Stimulated activated CD8-positive, alpha-beta memory T cell treated with anti-CD3 and anti-CD28 coated beads, Interleukin-4, amount 100 ng/mL, for 1 hour (primary cell): ENCODE results near the gene BANF1.
"Not testable (repeated sequence)": the region's sequence is repeated elsewhere in the genome, so short reads cannot be mapped to it uniquely, and the experiment has no call there.

ENCODE experiments used
- DNase-seq, 2 donors: peaks; one replicate each; pipeline ENCODE4 v3.0.0-alpha.2; 2020; ENCODE audit warnings: low read depth in 2 of 2, low spot score in 1 of 2

Gene BANF1

GRCh38 chr11:66011239-66011784, 9.0 kb downstream of the BANF1 start:
- DNase-seq = no peak

- no peak for DNase-seq
Measured at GRCh38 chr11:66011785-66012303, 9.5 kb downstream of the BANF1 start, which contains the start of gene CST6. TSS of gene CST6 (plus strand) at chr11:66012008. CDS start at chr11:66012045, 37 bp downstream.

DNA sequence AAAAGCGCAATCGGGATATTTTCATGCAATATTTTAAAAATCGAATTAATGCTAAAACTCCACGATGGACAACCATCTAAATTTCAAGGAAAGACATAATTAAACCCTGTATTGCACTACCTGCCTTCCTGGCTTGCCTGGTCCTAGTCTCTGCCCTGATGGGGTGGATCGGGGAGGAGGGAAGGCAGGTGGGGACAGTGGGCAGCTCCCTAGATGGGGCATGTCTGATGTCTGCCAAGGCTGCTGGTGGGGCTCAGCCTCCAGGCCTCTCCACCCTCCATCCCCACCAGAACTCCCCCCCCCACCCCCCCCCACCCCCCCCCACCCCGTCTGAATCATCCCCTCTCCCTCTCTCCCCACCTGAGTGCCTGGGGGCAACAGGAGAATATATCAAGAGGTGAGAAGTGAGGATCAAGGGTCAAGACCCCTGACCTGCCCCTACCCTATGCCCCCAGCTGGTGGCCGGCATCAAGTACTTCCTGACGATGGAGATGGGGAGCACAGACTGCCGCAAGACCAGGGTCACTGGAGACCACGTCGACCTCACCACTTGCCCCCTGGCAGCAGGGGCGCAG, 10.2 kb downstream of the BANF1 start:
- DNase-seq = no peak

GRCh38 chr11:66012946-66013761, 10.9 kb downstream of the BANF1 start:
- DNase-seq = no peak

DNA sequence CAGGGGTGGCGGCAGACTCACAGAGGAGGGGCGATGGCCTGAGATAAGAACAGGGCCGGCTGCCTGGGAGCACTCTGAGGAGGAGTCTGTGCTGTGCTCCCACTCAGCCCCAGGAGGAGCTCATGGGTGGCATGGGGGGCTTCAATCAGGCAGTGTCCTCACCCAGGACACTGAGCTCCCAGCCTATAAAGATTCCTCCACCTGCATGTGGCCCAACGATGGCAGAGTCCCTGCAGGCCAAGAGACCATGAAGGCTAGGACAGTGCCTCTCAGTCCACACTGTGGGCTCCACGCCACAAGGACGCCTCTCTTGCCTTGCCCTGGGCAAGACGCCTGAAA, 11.4 kb downstream of the BANF1 start:
- no peak for DNase-seq

DNA sequence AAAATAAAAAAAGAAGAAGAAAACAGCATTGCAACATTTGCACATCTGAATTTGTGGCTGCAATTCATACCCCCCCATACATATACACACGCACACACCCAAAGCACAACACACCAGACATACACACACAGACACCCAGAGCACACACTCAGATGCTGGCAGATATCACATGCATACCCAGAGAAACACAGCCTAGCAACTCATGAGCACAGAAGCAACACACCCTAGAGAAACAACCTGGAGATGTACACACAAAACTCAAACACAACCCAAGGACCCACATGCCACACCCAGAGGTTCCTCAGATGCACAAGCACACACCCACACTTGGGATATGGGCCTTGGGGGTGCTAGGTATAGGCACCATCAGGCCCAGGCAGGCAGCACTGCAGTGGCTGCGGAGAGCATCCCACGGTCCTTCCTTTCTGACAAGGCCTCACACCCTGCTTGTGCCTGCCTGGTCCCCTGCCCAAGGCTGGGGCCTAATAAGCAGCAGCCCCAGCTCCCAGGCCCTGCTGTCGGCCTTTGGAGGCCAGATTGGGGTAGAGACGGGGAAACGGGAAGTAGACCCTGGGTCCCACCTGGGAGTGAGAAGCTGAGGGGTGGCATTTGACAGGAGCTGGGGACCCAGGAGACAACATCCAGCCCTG, 12.6 kb downstream of the BANF1 start:
- DNase-seq = no peak

DNA sequence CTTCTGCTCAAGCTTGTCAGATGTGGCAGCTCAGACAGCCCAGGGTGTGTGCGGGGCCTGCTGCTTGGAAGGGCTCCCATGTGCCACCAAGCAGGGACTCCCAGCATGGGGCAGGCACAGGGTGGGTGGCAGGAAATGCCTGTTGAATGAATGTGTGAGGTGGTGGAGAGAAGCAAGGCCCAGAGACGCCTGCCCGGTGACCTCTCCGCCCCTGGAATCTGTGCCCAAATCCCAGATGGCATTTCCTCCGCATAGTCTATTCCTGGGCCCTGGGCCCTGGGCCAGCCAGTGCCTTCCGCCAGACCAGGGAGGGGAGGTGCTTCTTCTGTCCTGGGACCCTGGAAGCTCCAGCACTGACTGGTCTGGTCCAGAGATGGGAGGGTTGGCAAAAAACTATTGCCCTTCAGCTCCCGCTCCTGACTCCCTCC, 13.2 kb downstream of the BANF1 start:
- DNase-seq = no peak

- no peak for DNase-seq
Measured at GRCh38 chr11:66015936-66016792, 13.9 kb downstream of the BANF1 start.

GRCh38 chr11:66016793-66017177, 14.5 kb downstream of the BANF1 start:
- no peak for DNase-seq

DNA sequence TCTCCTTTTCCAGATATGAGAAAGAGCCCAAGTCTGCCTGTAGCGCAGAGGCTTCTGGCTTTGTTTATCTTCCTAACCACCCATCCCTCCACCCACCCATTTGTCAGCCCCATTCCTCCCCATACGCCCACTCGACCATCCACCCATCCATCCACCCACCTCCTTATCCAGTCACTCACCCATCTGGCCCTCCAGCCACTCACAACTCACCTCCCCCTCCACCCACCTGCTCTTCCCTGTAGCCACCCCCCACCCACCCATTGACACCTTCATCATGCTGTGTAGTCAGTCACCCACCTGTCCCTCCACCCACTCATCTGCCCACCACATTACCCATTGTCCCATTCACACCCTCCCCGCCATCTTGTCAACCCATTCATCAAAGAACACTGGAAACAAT, 15.0 kb downstream of the BANF1 start:
- no peak for DNase-seq

DNA sequence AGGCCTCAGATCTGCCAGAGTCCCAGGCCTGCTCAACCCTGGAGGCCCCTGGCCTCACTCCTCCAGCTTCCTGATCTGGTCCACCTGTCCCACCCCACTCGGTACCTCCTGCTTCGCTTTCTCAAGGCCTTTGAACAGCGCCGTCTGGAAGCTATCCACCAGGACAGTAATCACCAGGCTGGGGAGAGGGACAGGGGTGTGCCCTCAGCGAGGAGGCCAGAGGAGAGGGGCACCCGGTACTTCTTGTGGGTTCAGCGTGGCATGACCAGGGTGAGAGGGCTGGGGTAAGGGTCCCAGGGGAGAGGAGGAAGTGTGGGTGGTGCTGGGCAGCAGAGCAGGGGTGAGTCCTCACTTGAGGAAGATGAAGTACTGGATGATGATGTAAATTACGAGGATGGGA, 17.9 kb downstream of the BANF1 start:
- no peak for DNase-seq

DNA sequence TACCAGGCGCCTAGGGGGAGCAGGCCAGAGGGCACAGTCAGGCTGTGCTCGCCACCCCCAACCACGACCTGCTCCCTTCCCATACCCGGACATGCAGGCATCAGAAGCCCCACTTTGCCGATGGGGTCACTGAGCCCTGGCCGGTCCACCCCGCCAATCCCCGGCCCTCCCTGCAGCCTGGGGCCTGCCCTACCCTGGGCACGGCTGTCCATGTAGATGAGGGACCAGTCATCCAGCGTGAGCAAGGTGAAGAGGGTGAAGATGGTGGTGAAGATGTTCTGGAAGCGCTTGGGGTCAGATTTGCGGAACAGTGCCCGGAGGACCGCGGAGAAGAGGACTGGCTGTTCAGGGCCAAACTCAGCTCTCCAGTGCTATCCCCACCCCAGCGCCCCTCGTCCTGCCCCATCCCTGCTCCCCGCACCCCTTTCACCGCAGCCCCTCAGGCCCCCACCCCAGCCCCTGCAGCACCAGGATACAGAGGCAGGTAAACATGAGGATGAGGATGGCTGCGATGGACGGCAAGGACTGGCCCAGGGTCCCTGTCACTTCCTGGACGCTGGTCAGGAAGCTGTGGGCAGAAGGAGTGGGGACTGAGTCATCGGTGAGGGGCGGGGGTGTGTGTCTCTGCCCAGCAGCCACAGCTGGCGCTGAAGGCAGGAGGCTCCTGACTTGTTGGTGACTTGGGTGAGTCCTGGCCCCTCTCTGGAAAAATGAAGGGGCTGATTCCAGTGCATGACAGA, 18.5 kb downstream of the BANF1 start:
- DNase-seq = no peak

DNA sequence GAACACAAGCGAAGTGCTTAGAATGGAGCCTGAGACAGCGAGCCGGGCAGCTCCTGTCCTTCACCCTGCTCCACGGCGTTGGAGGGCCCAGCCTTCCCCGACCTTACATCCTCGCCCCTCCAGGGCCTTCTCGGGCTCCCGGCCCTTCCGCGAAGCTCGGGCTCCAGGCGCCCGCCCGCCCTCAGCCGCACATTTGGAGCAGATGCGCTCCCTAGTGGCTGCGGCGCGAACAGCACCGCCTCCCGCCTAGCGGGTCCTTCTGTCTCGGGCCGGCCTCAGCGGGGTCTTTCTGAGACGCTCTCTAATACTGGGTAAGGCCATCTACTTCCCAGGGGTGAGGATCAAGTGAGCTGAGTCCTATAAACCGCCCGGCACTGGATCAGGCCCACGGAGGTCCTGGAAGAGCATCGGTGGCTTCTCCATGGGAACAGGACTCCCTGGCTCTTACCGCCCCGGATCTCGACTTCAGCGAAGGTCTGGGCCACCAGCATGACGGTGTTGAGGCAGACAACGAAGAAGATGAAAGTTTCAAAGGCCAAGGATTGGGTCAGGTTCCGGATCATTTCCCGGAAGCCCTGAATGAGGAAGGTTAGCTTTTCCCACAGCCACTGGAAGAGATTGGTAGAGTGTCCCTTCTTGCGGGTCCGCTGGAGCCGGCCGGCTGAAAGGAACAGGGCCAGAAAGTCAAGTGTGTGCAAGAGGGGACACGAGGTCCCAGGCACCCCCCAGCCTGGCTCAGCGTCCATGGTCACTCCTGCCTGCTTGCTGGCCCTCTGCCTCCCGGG, 20.3 kb downstream of the BANF1 start:
- peak; percentile 46 to 56 for DNase-seq

DNA sequence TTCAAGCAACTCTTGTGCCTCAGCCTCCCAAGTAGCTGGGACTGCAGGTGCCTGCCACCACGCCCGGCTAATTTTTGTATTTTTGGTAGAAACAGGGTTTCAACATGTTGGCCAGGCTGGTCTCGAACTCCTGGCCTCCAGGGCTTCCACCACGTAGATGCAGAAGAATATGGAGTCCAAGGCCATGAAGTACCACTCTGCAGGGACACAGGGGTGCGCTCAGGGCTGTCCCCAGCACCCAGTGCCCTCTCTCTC, 20.8 kb downstream of the BANF1 start:
- DNase-seq = not testable (repeated sequence)

DNA sequence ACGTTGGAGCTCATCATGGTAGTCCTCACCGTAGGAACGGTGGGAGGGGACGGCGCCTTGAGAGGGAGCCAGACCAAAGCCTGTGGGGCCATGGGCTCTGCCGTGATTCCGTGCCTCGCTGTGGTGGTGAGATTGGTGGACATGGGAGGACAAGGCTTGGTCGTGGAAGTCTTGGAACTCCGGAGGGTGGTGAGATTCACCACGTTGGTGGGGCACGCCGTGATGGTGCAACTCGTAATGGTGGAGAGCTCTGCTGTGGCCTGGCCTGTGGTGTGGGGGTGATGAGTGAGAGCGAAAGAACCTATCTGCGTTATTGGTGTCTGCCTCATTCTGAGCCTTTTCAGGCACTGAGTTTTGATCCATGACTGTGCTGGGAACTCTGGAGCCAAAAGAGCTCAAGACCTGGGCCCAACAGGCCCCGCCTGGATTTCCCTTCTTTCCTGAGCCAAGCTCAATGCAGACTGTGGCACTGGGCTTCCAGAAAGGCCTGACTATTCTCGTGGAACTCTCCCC, 23.8 kb downstream of the BANF1 start, which contains the start of gene CATSPER1:
Gene CATSPER1, minus strand, starts transcription at position 463 of the 513 bp plus-strand sequence. Its CDS starts 100 bp downstream, at position 363.
- DNase-seq = no peak

GRCh38 chr11:66032957-66033735, 30.8 kb downstream of the BANF1 start:
- DNase-seq = no peak

- no peak for DNase-seq
Measured at GRCh38 chr11:66035653-66036333, 33.5 kb downstream of the BANF1 start.

DNA sequence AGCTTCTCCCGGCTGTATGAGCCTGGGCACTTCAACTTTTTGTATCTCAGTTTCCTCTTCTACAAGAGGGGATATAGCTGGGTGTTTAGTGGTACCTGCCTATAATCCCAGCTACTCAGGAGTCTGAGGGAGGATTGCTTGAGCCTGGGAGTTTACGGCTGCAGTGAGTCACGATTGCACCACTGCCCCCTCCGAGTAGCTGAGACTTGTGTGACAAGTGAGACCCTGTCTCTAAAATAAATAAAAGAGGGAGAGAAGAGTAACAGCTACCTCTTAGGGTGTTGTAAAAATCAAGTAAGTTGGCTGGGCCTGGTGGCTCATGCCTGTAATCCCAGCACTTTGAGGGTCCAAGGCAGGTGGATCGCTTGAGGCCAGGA, 34.0 kb downstream of the BANF1 start:
- DNase-seq = no peak
